Measurements from ENCODE around the gene CEP112.

DNA sequence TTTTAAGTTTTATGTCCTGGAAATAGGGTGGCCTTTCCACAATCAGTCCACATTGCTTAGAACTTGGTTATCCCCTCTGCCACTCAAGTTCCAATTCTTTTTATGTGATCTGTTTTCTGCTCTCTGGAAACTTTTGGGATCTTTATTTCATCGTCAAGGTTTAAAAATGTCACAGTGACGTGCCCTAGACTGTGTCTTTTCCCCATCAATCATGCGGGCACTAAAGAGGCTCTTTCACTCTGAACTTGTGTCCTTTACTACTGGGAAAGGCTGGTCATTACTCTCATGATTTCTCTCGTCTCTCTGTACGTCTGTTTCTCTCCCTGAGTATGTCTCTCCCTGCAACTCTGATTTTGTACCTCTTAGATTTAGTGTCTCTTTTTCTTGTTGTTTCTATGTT lies 440.7 kb downstream of the CEP112 start:
- TF ChIP-seq, protein P1, sequence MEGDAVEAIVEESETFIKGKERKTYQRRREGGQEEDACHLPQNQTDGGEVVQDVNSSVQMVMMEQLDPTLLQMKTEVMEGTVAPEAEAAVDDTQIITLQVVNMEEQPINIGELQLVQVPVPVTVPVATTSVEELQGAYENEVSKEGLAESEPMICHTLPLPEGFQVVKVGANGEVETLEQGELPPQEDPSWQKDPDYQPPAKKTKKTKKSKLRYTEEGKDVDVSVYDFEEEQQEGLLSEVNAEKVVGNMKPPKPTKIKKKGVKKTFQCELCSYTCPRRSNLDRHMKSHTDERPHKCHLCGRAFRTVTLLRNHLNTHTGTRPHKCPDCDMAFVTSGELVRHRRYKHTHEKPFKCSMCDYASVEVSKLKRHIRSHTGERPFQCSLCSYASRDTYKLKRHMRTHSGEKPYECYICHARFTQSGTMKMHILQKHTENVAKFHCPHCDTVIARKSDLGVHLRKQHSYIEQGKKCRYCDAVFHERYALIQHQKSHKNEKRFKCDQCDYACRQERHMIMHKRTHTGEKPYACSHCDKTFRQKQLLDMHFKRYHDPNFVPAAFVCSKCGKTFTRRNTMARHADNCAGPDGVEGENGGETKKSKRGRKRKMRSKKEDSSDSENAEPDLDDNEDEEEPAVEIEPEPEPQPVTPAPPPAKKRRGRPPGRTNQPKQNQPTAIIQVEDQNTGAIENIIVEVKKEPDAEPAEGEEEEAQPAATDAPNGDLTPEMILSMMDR (IDR thresholded peaks at IDR 0.05) = no peak
- no peak for TF ChIP-seq EZH2 (IDR thresholded peaks at IDR 0.05)

All from neural progenitor cell (in vitro differentiated cells).